GM12874 (cell line): ENCODE measurements around the gene UNC45A.

Experiments used
- CTCF ChIP-seq: IDR thresholded peaks from 2 replicates; pipeline ENCODE4 v1.5.1; 2011; ENCODE audit warnings: low read depth, mild to moderate bottlenecking, control low read depth, low read length, moderate library complexity; ENCODE audit not compliant: insufficient read depth

The UNC45A gene

GRCh38 chr15:90957031-90957790, 22.1 kb downstream of the UNC45A start:
- no peak for TF ChIP-seq CTCF

GRCh38 chr15:90957791-90958190, 22.7 kb downstream of the UNC45A start:
- TF ChIP-seq CTCF, result no peak

- no peak for TF ChIP-seq CTCF
These were observed 24.0 kb downstream of the UNC45A start for GRCh38 chr15:90959028-90959595.

GRCh38 chr15:90959894-90960293, 24.8 kb downstream of the UNC45A start:
- no peak for TF ChIP-seq CTCF

GRCh38 chr15:90960298-90961091, 25.4 kb downstream of the UNC45A start:
- no peak for TF ChIP-seq CTCF

GRCh38 chr15:90962021-90962420, 26.9 kb downstream of the UNC45A start:
- TF ChIP-seq CTCF, result no peak

- TF ChIP-seq CTCF, result no peak
These were observed 31.2 kb downstream of the UNC45A start for GRCh38 chr15:90966262-90966661.
